ENCODE measurements around the gene EFCC1. TPM values are rescaled to one million over a fixed set of nuclear protein-coding genes. Genes with fewer than 3 reads are reported as not detected.

Gene EFCC1
- total and polyA plus RNA-seq, 2 of the 8 experiments (the other 6 are each of a cell fraction or from before 2014, with no cell fraction given) = 0.14 to 0.37 TPM

DNA sequence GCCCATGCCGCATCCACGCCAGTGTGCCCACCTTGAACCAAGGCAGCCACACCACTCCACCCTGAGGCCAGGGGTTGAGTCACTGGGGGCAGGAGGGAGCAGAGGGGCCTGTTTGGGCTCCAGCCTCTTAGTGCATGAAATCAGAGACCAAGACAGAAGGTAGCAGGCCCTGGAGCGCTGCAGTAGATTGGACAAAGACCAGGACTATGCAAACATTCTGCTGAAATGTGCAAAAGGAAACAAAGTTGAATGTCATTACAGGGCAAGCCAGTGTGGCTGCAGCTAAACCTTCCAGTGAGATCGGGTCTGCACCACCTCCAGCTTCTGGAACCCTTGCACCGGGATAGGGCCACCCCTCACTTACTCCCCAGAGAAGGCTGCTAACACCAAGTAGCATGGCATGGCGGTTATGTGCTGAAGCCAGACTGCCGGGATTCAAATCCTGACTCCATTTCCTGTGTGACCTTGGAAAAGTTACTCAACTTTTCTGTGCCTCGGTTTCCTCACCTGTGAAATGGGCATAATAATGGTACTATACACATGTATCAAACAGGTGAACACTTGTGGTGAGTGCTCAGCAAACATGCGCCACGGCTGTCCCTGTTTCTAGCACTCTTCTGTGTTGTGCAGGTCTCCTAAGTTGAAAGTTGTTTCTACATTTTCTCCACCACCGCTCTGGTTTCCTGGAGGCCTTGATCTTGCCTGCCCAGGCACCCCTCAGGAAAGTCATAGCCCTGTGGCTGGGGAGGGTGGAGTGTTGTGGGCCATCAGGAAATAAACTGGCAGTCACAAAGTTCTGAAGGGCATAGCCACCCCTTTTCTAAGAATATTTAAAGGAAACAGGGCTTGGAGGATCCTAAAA, 34.5 kb downstream of the EFCC1 start (continued):
- no peak for TF ChIP-seq MAX (IDR thresholded peaks at IDR 0.05)
